ENCODE data around the gene TMSB4X.
"Not testable (repeated sequence)": the region's sequence is repeated elsewhere in the genome, so short reads cannot be mapped to it uniquely, and the experiment has no call there.

Gene TMSB4X

DNA sequence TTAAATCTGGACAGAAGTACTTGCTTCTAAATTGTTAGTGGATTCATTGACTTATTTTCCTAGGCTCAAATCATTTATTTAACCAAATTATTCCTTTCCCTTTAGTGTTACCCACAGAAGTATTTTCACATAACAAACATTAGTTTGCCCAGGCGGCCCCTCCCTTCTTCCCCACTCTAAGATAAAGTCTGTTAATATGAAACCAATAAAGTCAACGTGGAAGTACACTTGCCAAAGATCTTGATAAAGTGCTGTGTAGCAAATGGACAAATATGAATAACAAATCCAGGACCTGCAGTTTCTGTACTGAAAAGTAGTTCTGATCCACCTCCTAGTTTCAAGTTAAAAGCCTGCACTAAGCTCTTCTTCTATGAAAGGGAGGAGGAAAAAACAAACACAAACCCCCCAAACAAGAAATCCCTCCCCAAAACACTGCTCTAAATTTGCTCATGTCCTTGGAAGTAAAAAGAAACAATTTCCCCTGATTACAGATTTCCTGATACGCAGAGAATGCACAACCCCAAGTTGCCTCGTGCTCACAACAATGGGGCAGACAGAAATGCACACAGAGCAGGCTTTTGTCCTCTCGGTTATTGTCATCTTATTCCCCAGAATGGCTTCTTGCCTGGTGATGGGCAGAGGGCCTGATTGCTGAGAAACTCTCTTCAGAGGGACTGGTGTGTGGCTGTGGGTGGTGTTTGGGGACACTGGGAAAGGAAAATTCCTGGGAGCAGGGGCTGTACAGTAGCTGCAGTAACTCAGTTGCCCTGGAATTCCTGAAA lies 23.2 kb downstream of the TMSB4X start:
- no peak for DNase-seq (ENCODE audit: low read depth)

DNA sequence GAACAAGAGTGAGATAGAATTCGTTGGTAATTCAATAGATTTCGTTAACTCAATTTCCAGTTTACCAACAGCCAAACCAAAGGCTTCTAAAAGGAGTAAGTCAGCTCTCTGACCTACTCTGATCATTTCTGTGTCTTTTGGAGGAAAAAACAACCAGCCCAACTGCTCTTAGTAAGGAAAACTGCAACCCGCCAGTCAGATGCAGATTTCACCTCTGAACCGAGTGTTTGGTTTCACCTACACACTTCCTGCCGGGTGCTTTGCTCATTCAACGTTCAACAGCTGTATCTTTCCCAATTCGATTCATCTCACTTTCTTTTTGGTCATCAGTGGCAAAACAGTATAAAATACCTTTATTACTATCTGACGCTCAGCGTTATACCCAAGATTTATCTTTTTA lies 24.5 kb downstream of the TMSB4X start:
- DNase-seq (ENCODE audit: low read depth): no peak

DNA sequence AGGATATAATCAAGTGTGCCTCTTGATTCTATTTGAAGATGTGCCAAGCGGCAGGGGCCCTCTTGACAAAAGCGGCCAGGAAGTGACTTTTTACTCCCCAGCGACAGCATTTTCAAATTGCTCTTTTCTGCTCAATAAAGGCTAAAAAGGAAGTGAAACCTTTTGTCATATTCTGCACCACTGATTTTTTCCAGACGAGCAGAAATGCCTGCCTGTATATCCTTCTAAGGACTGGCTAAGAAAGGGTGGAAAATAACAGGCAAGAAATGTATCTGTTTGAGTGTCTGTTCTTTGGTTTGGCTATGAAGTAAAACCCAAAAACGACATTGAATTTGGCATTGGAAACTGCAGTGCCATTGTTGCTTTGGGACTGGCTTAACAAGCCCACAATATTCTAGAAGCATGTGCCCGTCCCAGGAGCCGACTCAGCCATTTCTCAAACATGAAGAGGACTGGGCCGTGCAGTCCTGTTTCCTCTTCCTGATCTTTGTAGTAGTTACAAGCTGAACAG lies 25.4 kb downstream of the TMSB4X start:
- DNase-seq (ENCODE audit: low read depth): no peak

DNA sequence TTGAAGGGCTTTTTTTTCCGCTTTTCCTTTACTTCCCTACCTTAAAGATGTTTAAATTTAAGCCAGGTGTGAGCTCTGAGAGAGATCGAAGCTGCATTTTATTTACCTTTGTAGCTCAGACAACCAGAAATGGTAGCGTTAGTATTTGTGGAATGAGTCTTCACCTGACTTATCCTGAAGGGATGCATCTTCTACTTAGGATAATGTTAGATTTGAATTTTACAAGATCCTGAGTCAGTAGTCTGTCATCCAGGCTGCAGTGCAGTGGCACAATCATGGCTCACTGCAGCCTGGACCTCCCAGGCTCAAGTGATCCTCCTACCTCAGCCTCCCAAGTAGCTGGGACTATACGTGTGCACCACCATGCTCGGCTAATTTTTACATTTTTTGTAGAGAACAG lies 26.2 kb downstream of the TMSB4X start:
- no peak for DNase-seq (ENCODE audit: low read depth)

DNA sequence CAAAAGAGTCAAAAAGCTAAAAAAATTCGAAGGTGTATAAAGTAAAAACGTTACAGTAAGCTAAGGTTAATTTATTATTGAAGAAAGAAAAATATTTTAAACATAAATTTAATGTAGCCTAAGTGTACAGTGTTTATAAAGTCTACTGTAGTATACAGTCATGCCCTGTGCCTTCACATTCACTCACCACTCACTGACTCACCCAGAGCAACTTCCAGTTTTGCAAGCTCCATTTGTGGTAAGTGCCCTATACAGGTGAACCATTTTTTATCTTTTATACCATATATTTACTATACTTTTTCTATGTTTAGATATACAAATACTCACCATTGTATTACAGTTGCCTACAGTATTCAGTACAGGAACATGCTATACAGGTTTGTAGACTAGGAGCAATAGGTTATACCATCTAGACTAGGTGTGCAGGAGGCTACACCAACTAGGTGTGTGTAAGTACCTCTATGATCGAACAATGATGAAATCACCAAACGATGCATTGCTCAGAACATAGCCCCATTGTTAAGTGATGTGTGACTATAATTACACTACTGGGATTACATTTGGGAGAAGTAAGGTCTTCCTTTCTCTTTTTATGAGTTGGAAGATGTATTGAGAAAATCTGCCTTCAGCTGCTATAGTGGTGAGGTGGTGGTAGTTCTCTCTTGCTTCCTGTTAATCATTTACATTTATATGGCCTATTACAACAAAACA lies 27.2 kb downstream of the TMSB4X start:
- DNase-seq (ENCODE audit: low read depth): no peak

DNA sequence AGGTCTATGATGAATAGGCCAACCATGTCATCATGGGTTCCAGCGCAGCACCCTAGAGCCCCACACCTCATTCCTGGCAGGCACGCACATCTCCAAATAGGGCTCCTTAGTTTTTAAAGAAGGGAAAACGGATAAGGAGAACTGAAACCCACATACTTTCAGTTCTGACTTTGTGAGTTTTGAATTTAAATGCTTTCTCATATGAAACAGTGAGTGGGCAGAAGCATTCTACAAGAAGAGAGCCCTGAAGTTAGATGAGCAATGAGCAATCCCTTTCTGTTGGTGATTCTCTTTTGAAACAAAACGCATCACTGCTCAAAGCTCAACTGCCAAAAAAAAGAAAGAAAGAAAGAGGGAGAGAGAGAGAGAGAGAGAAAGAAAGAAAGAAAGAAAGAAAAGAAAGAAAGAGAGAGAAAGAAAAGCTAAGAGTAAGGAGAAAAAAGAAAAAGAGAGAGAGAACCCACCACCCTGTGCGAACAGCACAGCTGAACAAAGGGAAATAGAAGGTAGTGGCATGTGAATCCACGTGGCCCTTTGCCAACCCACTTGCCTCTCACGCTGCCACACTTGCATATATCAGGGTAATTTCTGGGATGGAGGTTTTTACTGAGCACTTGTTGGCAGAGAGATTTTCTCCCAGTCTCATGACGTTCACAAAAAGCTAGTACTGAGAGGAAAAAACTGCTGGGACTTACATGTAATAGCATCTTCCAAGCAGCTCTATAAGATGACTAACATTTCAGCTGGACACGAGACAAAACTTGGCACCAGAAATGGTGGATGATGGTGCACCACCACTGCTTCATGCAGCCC lies 31.0 kb downstream of the TMSB4X start:
- DNase-seq (ENCODE audit: low read depth): no peak

DNA sequence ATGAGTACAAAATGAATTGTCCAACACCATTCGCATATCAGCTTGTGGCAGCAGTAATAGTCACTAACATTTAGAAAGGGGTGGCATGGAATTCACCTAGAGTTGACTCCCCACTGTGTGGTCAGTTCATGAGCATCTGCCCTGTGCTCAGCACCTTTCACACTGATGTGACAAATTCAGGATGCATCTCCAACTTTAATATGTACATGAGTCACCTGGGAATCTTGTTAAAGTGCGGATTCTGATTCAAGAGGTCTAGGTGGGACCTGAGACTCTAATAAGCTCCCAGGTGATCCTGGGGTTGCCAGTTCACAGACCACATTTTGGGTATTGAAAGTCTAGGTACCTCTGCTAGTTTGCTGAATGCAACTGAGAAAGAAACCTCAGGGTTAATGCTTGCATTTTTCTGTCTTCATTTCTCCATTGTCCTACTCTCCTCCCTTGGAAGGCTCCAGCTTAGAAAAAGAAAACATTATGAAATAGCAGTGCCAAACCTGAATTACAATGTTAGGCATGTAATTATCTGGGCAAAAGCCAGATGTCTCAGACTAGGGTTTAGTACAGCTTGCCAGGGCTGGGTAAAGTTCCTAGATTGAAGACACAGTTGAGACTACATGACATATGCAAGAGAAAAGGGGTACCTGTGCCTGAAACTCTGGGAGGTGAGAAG lies 32.7 kb downstream of the TMSB4X start:
- no peak for DNase-seq (ENCODE audit: low read depth)

DNA sequence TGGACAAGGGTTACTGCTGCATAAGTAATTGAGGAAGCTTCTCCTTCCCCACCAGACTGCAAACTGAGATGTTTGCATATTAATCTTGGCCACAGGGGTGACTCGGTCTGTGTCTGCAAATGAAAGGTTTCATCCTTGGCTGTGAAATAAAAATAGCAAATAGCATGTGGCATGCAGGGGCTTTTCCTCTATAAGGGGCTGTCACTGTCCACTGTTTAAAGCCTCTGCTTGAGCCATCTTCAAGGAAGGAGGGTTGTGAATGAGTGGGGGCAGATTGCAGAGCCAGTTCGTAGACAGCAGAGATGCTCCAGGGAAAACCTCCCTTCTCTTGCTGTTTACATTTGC lies 33.3 kb downstream of the TMSB4X start:
- no peak for DNase-seq (ENCODE audit: low read depth)

DNA sequence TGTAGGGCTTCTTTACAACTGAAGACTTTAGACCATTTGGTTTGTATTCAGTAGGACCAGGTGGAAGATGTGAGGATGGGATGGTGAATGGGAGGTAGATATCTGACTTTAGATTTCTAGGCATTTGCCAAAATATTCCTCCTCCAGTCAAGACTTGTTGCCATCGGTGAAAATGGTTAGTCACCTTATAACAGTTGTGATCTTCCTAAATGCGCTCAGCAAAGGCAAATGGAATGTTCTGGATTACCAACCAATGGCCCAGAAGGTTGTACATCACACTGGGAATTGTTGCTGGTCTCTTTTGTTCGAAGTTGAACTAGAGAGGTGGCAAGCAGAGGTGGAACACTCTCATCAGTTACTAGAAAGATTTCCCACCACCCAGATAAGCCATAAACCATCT lies 33.9 kb downstream of the TMSB4X start:
- no peak for DNase-seq (ENCODE audit: low read depth)

DNA sequence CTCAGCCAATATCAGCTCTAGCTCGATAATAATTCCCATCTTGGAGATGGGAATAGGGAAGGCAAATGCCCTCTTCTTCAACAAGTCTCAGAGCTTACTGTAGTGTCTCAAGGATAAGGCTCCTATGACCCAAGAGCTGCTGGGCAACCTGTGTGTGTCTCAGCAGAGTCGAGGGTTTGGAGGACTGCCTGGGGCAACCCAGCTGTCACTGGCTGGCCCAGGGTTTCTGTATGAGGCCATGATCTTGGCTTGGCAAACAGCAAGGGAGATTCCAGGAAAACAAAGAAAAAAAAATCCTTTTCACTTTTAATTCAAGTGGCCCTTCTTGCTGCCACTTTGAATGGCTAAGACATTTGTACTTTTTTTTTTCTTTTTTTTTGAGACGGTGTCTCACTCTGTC lies 34.4 kb downstream of the TMSB4X start:
- no peak for DNase-seq (ENCODE audit: low read depth)

DNA sequence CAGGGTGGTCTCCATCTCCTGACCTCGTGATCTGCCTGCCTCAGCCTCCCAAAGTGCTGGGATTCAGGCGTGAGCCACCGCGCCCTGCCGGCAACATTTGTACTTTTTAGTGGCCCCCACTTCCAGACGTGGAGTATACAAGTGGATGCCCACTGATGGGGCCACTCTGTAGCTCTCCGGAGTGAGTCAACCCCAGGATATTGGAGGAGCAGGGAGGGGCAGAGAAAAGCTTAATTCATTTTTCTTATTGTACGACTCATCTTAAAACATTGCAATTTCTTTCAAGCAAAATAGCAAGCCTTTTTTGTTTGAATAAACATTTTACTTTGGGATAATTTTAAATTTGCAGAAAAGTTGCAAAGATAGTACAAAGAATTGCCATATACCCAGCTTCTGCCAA lies 34.9 kb downstream of the TMSB4X start:
- no peak for DNase-seq (ENCODE audit: low read depth)

DNA sequence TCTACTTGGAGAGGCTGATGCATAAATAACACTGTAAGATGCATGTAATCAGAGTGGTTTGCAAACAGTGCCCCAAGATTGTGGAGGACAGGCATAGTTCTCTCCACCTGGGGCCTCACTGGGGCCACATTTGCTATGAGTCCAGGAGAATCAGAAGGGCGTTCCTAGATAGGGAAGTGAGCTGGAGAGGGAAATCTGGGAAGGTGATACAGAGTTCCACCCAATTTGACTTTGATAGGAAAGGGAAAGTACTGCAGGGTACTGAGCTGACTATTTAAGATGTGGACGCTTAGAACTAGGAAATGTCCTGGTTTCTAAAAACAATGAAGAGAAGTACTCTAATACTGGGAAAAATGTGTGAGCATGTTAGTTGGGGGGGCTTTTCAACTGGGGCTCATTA lies 35.6 kb downstream of the TMSB4X start:
- DNase-seq (ENCODE audit: low read depth): no peak

DNA sequence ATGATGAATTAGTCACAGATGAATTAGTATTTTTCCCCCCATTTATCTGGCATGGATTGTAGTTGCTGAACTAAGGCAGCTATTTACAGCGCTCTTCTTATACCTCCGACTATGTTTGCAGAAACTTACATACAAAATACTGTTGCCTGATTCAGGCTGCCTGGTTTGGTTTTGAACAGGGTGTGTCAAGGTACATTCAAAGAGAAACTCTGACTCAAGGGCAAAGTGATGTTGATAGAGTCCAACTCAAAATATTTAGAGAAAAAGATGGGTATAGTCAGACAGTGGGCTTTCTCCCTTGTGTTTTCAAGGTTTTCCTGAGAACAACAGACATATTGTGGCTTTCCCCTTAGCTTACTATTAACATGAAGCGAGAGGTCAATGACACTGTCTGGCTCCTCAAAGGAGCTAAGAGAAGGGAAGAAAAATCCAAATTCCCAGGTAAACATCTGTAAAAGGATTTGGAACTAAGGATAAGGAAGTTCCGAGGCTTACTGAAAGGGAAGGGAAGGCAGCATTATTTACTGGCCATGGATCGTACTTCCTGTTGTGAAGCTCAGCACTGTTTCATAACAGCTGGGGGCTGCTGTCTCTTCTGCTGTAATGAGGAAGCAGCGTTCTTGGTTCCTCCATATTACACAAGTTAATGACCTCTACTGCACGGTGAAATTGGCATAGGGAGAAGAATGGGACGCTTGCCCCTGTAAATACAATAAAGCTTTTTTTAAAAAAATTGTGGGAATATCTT lies 38.6 kb downstream of the TMSB4X start:
- DNase-seq (ENCODE audit: low read depth): no peak

DNA sequence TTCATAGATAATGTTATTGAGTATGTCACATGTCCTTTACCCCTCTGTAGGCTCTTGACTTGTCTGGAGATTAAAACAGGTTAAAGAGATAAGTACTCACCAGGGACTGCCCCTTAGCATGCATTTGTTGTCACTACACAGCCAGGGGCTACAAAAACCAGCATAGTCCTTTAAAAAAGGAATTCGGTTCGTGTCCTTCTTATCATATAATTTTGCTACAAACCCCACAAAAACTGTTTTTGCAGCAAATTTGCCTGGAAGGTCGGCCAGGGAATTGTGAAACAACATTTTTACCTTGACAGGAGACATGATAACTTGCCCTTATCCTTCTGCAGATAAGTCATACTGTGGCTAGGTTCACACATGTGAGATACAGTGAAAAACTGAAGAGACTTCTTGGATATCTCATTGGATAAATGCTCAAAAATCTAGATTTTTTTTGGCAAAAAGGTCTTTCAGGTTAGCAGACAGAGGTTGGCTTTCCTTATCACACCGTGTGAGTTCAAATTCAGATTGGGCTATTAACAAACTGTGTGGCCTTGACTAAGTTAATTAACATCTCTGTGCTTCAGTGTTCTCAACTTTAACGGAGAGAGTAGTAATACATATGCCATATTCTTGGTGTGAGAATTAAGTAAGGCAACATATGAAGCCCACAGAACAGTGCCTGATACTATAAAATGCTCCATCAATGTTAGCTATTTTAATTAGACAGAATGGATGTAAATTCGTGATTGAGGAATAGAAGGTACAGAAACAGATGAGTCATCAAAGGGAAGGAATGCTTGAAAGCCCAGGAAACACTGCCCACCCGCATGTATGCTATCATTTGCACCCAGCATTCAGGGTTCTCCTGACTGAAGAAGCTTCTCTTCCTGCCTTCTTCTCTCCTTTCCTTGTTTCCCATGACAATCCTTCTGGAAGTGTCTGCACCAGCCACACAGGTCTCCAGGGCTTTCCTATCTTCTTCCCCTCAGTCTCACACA lies 39.5 kb downstream of the TMSB4X start:
- no peak for DNase-seq (ENCODE audit: low read depth)

DNA sequence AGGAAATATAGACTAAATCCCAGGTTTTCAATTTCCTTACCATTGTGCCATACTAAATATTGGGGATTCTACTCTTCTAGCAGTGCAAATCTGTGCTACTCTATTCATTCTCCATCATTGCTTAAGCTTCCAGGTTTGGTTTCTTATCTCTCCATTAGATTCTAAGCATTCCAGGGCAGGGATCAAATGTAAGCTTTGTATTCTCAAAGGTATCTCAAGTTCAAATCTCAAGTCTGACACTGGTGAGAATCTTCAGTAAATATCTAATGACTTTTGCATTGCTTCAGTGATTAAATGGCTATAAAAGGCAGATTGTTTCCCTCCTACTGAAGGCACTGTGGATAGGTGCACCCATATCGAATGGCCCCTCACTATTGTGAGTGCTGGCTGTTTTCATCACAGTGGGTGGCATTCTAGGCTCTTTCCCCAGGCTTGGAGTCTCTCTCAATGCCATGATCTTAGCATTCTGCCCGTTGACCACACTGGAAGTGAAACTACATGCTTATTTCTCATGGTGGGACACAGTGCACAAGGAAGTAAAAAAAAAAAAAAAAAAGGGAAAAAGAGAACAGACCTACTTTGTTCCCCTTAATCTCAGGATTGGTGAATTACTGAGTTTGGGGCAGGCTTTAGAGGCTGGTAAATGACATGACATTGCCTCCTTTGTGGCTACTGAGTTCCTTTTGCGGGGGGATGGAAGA lies 40.8 kb downstream of the TMSB4X start:
- DNase-seq (ENCODE audit: low read depth): no peak

DNA sequence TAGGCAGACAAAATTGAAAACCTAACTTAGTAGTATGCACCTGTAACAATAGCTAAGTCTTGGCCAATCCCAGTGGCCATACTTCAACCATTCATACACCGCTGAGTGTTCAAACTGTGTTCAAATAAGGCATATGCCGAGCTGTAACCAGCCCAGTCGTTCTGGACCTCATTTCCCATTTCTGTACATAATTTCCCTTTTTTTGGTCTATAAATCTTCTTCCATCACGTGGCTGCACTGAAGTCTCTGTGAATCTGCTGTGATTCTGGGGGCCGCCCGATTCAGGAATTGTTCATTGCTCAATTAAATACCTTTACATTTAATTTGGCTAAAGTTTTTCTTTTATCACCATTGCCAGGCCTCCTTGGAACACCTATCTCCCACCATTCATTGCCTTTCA lies 41.8 kb downstream of the TMSB4X start:
- not testable (repeated sequence) for DNase-seq (ENCODE audit: low read depth)

DNA sequence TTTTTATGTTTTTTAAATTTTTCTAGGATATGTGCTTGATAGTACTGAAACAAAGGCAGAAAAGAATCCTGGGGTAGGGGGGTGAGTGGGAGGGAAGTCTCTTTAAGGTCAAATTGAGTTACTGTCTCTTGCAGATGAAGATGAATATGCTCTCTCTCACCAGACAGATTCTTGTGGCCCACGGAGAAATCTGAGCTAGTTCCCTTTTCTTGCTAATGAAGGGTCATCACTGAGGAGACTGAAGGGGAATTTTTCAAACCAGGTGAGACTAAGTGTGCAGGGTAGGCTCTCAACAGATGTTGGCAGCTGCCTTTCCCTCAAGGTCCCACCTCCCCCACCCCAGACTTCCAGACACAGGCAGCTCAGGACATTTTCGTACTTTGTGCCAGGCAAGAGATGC lies 48.0 kb downstream of the TMSB4X start:
- no peak for DNase-seq (ENCODE audit: low read depth)

DNA sequence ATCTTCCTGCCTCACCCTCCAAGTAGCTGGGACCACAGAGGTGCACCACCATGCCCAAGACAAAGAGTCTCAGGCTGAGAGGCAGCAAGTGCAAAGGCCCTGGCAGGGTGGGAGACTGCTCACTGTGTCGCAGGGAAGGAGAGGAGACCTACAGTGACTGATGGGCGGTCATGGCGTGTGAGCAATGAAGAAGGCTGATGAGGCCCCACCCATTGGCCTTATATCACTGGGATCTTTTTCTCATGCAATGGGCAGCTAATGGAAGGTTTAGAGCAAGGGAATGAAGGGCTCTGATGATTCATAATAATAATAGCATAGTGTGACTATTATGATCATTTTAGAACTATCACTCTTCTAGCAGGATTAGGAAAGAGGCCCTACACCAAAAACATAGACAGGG lies 48.7 kb downstream of the TMSB4X start:
- no peak for DNase-seq (ENCODE audit: low read depth)

DNA sequence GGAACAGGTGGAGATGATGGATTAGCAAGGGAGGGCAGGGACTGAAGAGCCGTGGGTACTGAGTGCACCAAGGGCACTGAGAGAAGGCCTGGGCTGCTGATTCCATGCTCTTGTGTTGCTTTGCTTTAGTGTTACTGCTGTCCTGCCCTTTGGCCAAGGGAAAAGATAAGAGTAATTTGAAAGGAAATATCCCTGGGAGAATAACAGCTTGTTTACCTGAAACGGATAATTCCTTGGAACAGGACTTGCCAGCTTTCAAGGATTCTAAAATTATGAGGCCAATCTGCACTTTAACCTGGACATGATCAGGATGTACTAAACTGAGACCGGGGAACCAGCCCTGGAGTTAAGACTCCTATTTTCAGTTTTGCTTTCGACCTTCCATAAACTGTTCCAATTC lies 49.1 kb downstream of the TMSB4X start:
- no peak for DNase-seq (ENCODE audit: low read depth)

DNA sequence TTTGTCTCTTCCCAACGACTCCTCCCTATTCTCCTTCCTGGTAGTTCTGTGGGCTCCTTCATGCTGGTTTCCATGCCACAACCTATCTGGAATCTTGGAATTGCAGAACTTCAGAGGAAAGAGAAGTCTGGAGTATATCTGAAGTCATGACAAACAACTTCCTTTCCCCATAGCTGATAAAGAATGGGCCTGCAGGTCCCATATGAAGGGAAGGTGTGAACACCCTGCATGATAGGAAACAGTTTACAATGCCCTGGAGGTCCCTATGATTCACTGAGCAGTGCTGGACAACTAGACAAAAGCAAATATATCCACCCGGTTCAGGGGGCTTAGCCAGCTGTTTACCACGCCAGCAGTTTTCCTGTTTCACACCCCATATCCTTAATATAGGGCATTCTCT lies 50.1 kb downstream of the TMSB4X start:
- no peak for DNase-seq (ENCODE audit: low read depth)
